ENCODE data around the gene ARMC12.
"Not testable (repeated sequence)": the region's sequence is repeated elsewhere in the genome, so short reads cannot be mapped to it uniquely, and the experiment has no call there.

The ARMC12 gene

GRCh38 chr6:35719404-35719829, 17.4 kb upstream of the ARMC12 start:
- no peak for FAIRE-seq

GRCh38 chr6:35719830-35720733, 16.8 kb upstream of the ARMC12 start:
- no peak for FAIRE-seq

GRCh38 chr6:35722121-35722761, 14.6 kb upstream of the ARMC12 start:
- no peak for FAIRE-seq

- no peak for FAIRE-seq
Measured at GRCh38 chr6:35723587-35723986, 13.2 kb upstream of the ARMC12 start.

- no peak for FAIRE-seq
Measured at GRCh38 chr6:35724059-35724458, 12.8 kb upstream of the ARMC12 start.

GRCh38 chr6:35724471-35724870, 12.4 kb upstream of the ARMC12 start:
- FAIRE-seq: no peak

GRCh38 chr6:35725081-35725708, 11.6 kb upstream of the ARMC12 start:
- FAIRE-seq: no peak

- FAIRE-seq: no peak
Measured at GRCh38 chr6:35725721-35726438, 11.0 kb upstream of the ARMC12 start.

- FAIRE-seq: no peak
Measured at GRCh38 chr6:35727231-35727934, 9.4 kb upstream of the ARMC12 start.

- no peak for FAIRE-seq
Measured at GRCh38 chr6:35727935-35728682, 8.7 kb upstream of the ARMC12 start.

GRCh38 chr6:35728683-35729678, 7.9 kb upstream of the ARMC12 start:
- no peak for FAIRE-seq

GRCh38 chr6:35729722-35730121, 7.1 kb upstream of the ARMC12 start:
- no peak for FAIRE-seq

GRCh38 chr6:35730745-35731413, 6.0 kb upstream of the ARMC12 start:
- FAIRE-seq: no peak

GRCh38 chr6:35731414-35731735, 5.5 kb upstream of the ARMC12 start:
- no peak for FAIRE-seq

GRCh38 chr6:35731736-35732532, 4.9 kb upstream of the ARMC12 start:
- no peak for FAIRE-seq

- no peak for FAIRE-seq
Measured at GRCh38 chr6:35733633-35734032, 3.2 kb upstream of the ARMC12 start.

GRCh38 chr6:35734319-35734718, 2.5 kb upstream of the ARMC12 start:
- FAIRE-seq: not testable (repeated sequence)

- no peak for FAIRE-seq
Measured at GRCh38 chr6:35735452-35735851, 1.4 kb upstream of the ARMC12 start.

- FAIRE-seq: no peak
Measured at GRCh38 chr6:35736253-35736894, 458 bp upstream of the ARMC12 start.
